ENCODE measurements around the gene TRIM24.

Gene TRIM24

DNA sequence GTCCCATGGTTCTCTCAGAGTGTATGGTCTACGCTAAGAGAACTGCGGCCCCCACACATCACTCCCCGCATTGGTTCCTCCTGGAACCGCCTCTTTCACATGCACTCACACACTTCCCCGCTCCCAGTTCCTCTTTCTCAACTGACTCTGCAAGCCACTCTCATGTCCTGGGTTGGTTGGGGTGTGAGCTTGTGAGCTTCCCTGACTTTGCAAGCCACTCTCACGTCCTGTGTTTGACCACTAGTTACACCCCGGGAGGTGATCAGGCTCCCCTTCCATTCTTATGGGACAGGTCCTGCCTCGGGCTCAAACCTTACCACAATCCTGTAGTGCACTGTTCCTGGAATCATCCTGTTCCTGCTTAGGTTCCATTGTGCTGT lies 105.0 kb downstream of the TRIM24 start:
- peak overlapping the region; percentile 69 for H3K27ac ChIP-seq
- no peak for TF ChIP-seq ZFX (IDR thresholded peaks at IDR 0.05)
- TF ChIP-seq, protein P1, sequence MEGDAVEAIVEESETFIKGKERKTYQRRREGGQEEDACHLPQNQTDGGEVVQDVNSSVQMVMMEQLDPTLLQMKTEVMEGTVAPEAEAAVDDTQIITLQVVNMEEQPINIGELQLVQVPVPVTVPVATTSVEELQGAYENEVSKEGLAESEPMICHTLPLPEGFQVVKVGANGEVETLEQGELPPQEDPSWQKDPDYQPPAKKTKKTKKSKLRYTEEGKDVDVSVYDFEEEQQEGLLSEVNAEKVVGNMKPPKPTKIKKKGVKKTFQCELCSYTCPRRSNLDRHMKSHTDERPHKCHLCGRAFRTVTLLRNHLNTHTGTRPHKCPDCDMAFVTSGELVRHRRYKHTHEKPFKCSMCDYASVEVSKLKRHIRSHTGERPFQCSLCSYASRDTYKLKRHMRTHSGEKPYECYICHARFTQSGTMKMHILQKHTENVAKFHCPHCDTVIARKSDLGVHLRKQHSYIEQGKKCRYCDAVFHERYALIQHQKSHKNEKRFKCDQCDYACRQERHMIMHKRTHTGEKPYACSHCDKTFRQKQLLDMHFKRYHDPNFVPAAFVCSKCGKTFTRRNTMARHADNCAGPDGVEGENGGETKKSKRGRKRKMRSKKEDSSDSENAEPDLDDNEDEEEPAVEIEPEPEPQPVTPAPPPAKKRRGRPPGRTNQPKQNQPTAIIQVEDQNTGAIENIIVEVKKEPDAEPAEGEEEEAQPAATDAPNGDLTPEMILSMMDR (conservative IDR thresholded peaks at IDR 0.05) = no peak

DNA sequence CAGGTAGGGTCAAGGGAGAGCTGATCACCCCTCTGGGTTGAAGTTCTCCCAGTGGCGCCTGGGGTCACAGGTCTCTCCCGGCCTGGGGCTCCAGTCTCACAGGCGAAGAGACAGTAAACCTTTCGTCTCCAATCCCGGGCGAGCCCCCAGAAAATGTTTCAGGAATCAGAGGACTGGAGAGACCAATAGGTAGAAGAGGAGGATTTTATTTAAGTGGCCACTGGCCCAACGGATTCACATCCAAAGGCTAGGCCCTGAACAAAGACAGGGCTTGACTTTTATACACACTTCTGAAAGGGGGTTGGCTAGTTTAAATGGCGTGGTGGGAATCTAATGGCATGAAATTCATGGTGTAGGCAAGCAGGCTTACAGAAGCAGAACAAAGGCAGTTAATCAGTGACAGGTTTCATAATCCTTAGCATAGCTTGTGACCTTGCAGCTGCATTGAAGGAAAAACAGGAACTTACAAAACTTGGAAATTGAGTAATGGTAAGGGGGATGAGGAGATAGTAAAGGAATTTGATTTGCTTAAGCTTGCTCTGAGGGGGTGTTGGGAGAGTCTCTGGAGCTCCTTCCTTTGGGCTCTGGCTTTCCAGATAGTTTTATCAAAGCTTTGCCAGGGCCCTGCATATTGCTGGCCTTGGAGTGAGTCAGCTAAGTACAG lies 105.5 kb downstream of the TRIM24 start:
- peak overlapping the region; percentile 69; the same call in 1 of the 2 replicates for H3K27ac ChIP-seq
- TF ChIP-seq ZFX (IDR thresholded peaks at IDR 0.05) = no peak
- TF ChIP-seq, protein P1 (conservative IDR thresholded peaks at IDR 0.05) = no peak

DNA sequence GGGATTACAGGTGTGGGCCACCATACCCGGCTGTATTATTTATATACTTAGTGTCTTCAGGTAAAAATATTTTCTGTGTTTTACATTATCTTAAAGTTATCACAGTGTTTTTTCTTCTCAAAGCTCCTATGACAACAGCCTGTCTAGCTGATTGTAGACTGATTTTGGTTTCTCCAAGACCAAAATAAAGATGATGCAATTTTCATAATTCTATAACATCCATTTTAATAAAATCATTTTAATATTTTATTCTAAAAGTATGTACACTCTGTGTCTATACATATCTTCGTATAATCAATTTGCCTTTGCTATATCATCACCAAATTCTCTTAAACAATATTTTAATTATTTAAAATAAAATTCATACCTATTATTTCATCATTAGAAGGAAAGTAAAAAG lies 108.6 kb downstream of the TRIM24 start:
- no peak overlapping the region for H3K27ac ChIP-seq
- TF ChIP-seq, protein P1 (conservative IDR thresholded peaks at IDR 0.05) = no peak
- no peak for TF ChIP-seq ZFX (IDR thresholded peaks at IDR 0.05)

DNA sequence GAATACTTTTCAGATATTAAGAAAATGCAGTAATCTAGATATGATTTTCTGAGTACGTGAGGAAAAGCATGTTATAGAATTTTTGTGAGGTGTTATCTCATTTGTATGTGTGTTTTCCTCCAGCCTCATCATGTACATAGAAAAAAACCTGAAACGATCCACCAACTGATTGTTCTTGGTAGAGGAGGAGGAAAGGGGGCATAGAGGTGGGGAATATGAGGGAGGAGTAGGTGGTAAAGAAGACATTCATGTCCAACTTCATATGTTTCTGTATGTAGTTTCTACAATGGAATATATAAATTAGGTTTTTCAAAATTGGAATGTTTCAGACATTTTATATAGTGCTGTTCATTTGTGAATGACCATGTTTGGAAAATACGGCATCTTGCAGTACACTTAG lies 109.4 kb downstream of the TRIM24 start:
- H3K27ac ChIP-seq = no peak overlapping the region
- TF ChIP-seq, protein P1 (conservative IDR thresholded peaks at IDR 0.05) = no peak
- TF ChIP-seq ZFX (IDR thresholded peaks at IDR 0.05) = no peak

DNA sequence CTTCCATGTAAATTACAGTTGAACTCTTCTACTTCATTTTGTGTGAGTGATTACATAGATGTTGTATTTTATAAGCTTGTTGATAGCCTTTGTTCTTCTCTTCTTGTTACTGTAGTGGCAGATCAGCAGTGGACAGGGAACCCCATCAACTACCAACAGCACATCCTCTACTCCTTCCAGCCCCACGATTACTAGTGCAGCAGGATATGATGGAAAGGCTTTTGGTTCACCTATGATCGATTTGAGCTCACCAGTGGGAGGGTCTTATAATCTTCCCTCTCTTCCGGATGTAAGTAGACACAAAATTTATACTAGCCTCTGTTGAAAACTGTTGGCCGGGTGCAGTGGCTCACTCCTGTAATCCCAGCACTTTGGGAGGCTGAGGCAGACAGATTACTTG lies 110.7 kb downstream of the TRIM24 start:
- TF ChIP-seq, protein P1 (conservative IDR thresholded peaks at IDR 0.05) = no peak
- TF ChIP-seq ZFX (IDR thresholded peaks at IDR 0.05) = no peak
- H3K27ac ChIP-seq = no peak overlapping the region

DNA sequence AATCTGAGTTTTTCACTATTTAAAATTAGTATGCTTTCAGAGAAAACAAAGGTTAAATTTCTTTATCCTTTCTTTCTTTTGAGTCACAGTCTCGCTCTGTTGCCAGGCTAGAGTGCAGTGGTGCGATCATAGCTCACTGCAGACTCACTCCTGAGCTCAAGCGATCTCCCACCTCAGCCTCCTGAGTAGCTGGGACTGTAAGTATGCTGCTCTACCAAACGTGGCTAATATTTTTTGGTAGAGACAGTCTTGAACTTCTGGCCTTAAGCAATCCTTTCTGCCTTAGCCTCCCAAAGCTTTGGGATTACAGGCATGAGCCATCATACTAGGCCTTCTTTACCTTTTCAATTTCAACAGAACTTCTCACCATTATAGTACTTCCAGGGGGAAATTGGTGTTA lies 113.7 kb downstream of the TRIM24 start:
- TF ChIP-seq, protein P1 (conservative IDR thresholded peaks at IDR 0.05) = no peak
- no peak for TF ChIP-seq ZFX (IDR thresholded peaks at IDR 0.05)
- H3K27ac ChIP-seq = no peak overlapping the region

DNA sequence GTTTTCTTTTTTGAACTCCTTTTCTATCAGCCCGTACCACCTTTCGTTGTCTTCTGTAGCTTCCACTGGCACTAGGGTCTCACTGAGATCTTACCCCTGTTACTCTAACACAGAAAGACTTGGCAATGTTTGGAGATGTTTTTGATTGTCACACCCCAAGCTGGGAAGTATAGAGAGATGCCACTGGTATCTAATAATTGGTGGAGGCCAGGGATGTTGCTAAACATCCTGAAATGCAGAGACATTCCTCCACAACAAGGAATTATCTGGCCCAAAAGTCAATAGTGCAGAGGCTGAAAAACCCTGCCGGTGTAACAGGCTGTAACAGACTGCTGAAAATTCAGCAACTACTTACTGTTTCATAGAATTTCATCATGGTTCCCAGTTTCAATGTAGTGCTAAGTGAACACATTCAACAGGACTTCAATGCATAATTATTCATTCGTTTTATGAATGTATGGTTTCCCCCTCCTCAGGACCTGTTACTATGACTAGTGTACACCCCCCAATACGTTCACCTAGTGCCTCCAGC lies 115.9 kb downstream of the TRIM24 start:
- H3K27ac ChIP-seq = no peak overlapping the region
- TF ChIP-seq, protein P1 (conservative IDR thresholded peaks at IDR 0.05) = no peak
- no peak for TF ChIP-seq ZFX (IDR thresholded peaks at IDR 0.05)
